DOHH2 (cell line): Measurements from ENCODE around the gene MECP2.

Source experiments
- CTCF ChIP-seq: fragments of 200-600 bp; sonication (generic); IDR thresholded peaks from one replicate; pipeline ENCODE4 v1.5.1; 2014; ENCODE audit warnings: antibody characterized with exemption, mild to moderate bottlenecking, low read depth, low read length; ENCODE audit not compliant: poor library complexity, severe bottlenecking
- EZH2phosphoT487 ChIP-seq: fragments of 200-600 bp; sonication (generic); IDR thresholded peaks from 2 replicates; pipeline ENCODE4 v1.6.1; 2017; ENCODE audit warnings: borderline replicate concordance, mild to moderate bottlenecking, antibody characterized with exemption, low read length, moderate library complexity, mixed read lengths

- TF ChIP-seq CTCF = no peak
- TF ChIP-seq EZH2phosphoT487 = no peak
Measured at GRCh38 chrX:154117566-154117965, 20.0 kb upstream of the MECP2 start.
